Fibroblast of lung (primary cell): ENCODE results near the gene DNAI2.

Experiments used
- EZH2 ChIP-seq: IDR thresholded peaks from 2 replicates; pipeline ENCODE4 v1.5.1; 2012; ENCODE audit warnings: low read length, control low read depth, mild to moderate bottlenecking; ENCODE audit errors: missing control alignments
- TF ChIP-seq, protein P1 (sequence below), 2 donors: IDR thresholded peaks in 1 of 2; conservative IDR thresholded peaks in 1 of 2; 1 replicate in 1 of 2; 2 replicates in 1 of 2; pipeline ENCODE4 v1.5.1; 2011 to 2012; ENCODE audit warnings: low read length in 2 of 2, control low read depth in 1 of 2, inconsistent platforms in 1 of 2, low read depth in 1 of 2, mild to moderate bottlenecking in 1 of 2

DNA sequence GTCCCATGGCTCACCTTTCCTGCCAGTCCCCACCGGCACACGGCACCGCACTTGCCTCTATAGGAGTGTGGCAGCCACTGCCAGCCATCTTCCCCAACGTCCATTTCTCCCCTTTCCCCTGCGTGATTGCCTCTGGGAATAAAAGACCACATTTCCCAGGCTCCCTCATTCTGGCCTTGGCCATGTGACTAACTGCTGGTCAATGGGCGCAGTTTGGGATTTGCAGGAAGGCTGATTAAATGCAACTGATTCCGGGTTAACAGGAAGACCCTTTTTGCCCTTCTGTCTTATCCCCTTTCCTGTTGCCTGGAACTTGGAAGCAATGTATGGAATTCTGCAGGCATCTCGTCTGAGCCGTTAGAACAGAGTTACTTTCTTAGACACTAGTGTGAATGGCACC lies 84.7 kb downstream of the DNAI2 start:
- TF ChIP-seq, protein P1, sequence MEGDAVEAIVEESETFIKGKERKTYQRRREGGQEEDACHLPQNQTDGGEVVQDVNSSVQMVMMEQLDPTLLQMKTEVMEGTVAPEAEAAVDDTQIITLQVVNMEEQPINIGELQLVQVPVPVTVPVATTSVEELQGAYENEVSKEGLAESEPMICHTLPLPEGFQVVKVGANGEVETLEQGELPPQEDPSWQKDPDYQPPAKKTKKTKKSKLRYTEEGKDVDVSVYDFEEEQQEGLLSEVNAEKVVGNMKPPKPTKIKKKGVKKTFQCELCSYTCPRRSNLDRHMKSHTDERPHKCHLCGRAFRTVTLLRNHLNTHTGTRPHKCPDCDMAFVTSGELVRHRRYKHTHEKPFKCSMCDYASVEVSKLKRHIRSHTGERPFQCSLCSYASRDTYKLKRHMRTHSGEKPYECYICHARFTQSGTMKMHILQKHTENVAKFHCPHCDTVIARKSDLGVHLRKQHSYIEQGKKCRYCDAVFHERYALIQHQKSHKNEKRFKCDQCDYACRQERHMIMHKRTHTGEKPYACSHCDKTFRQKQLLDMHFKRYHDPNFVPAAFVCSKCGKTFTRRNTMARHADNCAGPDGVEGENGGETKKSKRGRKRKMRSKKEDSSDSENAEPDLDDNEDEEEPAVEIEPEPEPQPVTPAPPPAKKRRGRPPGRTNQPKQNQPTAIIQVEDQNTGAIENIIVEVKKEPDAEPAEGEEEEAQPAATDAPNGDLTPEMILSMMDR (conservative IDR thresholded peaks at IDR 0.05 in 1 of 2, IDR thresholded peaks at IDR 0.05 in 1 of 2; ENCODE audit: low read depth in 1 of 2, low read length in 2 of 2) = no peak
- TF ChIP-seq EZH2 = no peak
